Measurements from ENCODE around the gene PLCXD3.

- no peak for TF ChIP-seq CTCF (conservative IDR thresholded peaks at IDR 0.05; ENCODE audit: low read depth, low read length)
- no peak for TF ChIP-seq EZH2phosphoT487 (IDR thresholded peaks at IDR 0.05; ENCODE audit: borderline replicate concordance, low read length)
- no peak for TF ChIP-seq EZH2 (IDR thresholded peaks at IDR 0.05; ENCODE audit: low read length, unreplicated experiment)
Observed at GRCh38 chr5:41371738-41372137, 138.7 kb downstream of the PLCXD3 start.
